NT2/D1 (cell line): ENCODE results near the gene PRR3.

Experiments used
- YY1 ChIP-seq: IDR thresholded peaks from 2 replicates; pipeline ENCODE4 v1.6.1; 2011; ENCODE audit not compliant: insufficient read length, insufficient read depth
- ZNF274 ChIP-seq: IDR thresholded peaks from 2 replicates; pipeline ENCODE4 v1.6.1; 2011; ENCODE audit warnings: mild to moderate bottlenecking, low read depth, low read length

- TF ChIP-seq ZNF274, result no peak
- no peak for TF ChIP-seq YY1
Observed at GRCh38 chr6:30520522-30520921, 36.6 kb upstream of the PRR3 start.
